RWPE2 (cell line): ENCODE measurements around the gene TAOK2.

Source experiments
- ATAC-seq: fragments of 200-7000 bp; cut with Tn5 transposase; 3 replicates; pipeline ENCODE4 v1.9.1; 2021; ENCODE audit warnings: low read depth
- DNase-seq: peaks from one replicate; pipeline ENCODE4 v3.0.0-alpha.2; 2020; ENCODE audit warnings: low spot score
- H3K27ac ChIP-seq: fragments of 450-650 bp; 2 replicates; pipeline ENCODE4 v1.5.1; 2017; ENCODE audit warnings: mild to moderate bottlenecking; ENCODE audit not compliant: poor library complexity, severe bottlenecking
- H3K27me3 ChIP-seq: fragments of 250-450 bp; sonication (Bioruptor Pico); 2 replicates; pipeline ENCODE4 v1.5.1; 2021; ENCODE audit warnings: mild to moderate bottlenecking, moderate library complexity; ENCODE audit not compliant: insufficient read depth, poor library complexity, severe bottlenecking
- H3K36me3 ChIP-seq: fragments of 250-450 bp; sonication (Bioruptor Pico); 2 replicates; pipeline ENCODE4 v1.5.1; 2020; ENCODE audit warnings: low read depth, mild to moderate bottlenecking, moderate library complexity
- H3K4me1 ChIP-seq: fragments of 250-450 bp; sonication (Bioruptor Pico); 2 replicates; pipeline ENCODE4 v1.5.1; 2021; ENCODE audit warnings: mild to moderate bottlenecking, moderate library complexity; ENCODE audit not compliant: insufficient read depth, poor library complexity, severe bottlenecking
- H3K4me3 ChIP-seq: fragments of 250-450 bp; sonication (Bioruptor Pico); 2 replicates; pipeline ENCODE4 v1.5.1; 2021; ENCODE audit warnings: mild to moderate bottlenecking, moderate library complexity; ENCODE audit not compliant: severe bottlenecking
- H3K9me3 ChIP-seq: fragments of 250-450 bp; sonication (Bioruptor Pico); 2 replicates; pipeline ENCODE4 v1.5.1; 2021; ENCODE audit warnings: mild to moderate bottlenecking, moderate library complexity; ENCODE audit not compliant: severe bottlenecking
- CTCF ChIP-seq: fragments of 450-650 bp; IDR thresholded peaks from one replicate; pipeline ENCODE4 v1.5.1; 2017; ENCODE audit warnings: mild to moderate bottlenecking, moderate library complexity; ENCODE audit not compliant: poor library complexity, severe bottlenecking

TAOK2 gene

GRCh38 chr16:29974291-29975133 lies 844 bp downstream of the TAOK2 start:
- Histone ChIP-seq H3K27ac (peak overlapping the region; percentile 67), H3K36me3 (peaks cover 38% of the 10 kb centered on the region), H3K4me3 (peak overlapping the region; percentile 74), H3K4me1 (peaks cover 11% of the 10 kb centered on the region), H3K27me3 (no peaks in the 10 kb centered on the region), H3K9me3 (no peaks in the 10 kb centered on the region)
- ATAC-seq: no peak
- no peak for TF ChIP-seq CTCF
- no peak for DNase-seq

GRCh38 chr16:29975134-29975538 lies 1.5 kb downstream of the TAOK2 start:
- TF ChIP-seq CTCF: no peak
- H3K9me3 ChIP-seq: no peaks in the 10 kb centered on the region
- DNase-seq (no peak), ATAC-seq (no peak)
- H3K4me3 ChIP-seq: peak overlapping the region; percentile 74
- peaks cover 11% of the 10 kb centered on the region for H3K4me1 ChIP-seq
- H3K36me3 ChIP-seq: peaks cover 45% of the 10 kb centered on the region
- no peaks in the 10 kb centered on the region for H3K27me3 ChIP-seq
- peak overlapping the region; percentile 67 for H3K27ac ChIP-seq

GRCh38 chr16:29975811-29976511 lies 2.3 kb downstream of the TAOK2 start:
- DNase-seq: no peak
- no peak for TF ChIP-seq CTCF
- Histone ChIP-seq H3K27ac (no peak overlapping the region), H3K27me3 (no peaks in the 10 kb centered on the region), H3K9me3 (no peaks in the 10 kb centered on the region), H3K4me1 (peaks cover 11% of the 10 kb centered on the region), H3K36me3 (peaks cover 53% of the 10 kb centered on the region), H3K4me3 (peak overlapping the region; percentile 74)
- no peak for ATAC-seq

- no peak overlapping the region for H3K27ac ChIP-seq
- TF ChIP-seq CTCF: no peak
- no peaks in the 10 kb centered on the region for H3K27me3 ChIP-seq
- no peak for ATAC-seq
- no peak overlapping the region for H3K4me3 ChIP-seq
- peaks cover 11% of the 10 kb centered on the region for H3K4me1 ChIP-seq
- H3K9me3 ChIP-seq: no peaks in the 10 kb centered on the region
- H3K36me3 ChIP-seq: peaks cover 59% of the 10 kb centered on the region
- DNase-seq: no peak
Observed at GRCh38 chr16:29977063-29977825, 3.6 kb downstream of the TAOK2 start.
